Suprapubic skin (tissue), 4 donors: ENCODE results near the gene CLEC16A. TPM values are rescaled to one million over a fixed set of nuclear protein-coding genes. Genes with fewer than 3 reads are reported as not detected.

Experiments
- DNase-seq, 2 donors: peaks; one replicate each; pipeline ENCODE4 v3.0.0-alpha.2; 2019; ENCODE audit warnings: low spot score in 2 of 2
- H3K27ac ChIP-seq: fragments of 200-600 bp; sonication (generic); one replicate; pipeline ENCODE4 v1.5.1; 2019
- H3K27me3 ChIP-seq: fragments of 200-600 bp; sonication (generic); one replicate; pipeline ENCODE4 v1.5.1; 2019
- H3K36me3 ChIP-seq: fragments of 200-600 bp; sonication (generic); one replicate; pipeline ENCODE4 v1.5.1; 2019
- H3K4me1 ChIP-seq: fragments of 200-600 bp; sonication (generic); one replicate; pipeline ENCODE4 v1.5.1; 2019
- H3K4me3 ChIP-seq: fragments of 200-600 bp; sonication (generic); one replicate; pipeline ENCODE4 v1.5.1; 2019; ENCODE audit warnings: mild to moderate bottlenecking
- H3K9me3 ChIP-seq: fragments of 200-600 bp; sonication (generic); one replicate; pipeline ENCODE4 v1.5.1; 2019
- CTCF ChIP-seq, 2 donors: fragments of 200-600 bp in 1 of 2; fragments of 450-650 bp in 1 of 2; sonication (generic) in 1 of 2; IDR thresholded peaks; one replicate each; pipeline ENCODE4 v1.5.1; 2016 to 2019; ENCODE audit warnings: antibody characterized with exemption in 2 of 2, mild to moderate bottlenecking in 1 of 2, moderate library complexity in 1 of 2
- EP300 ChIP-seq: sonication (generic); formaldehyde crosslinking; IDR thresholded peaks from one replicate; pipeline ENCODE4 v1.6.1; 2017; ENCODE audit warnings: antibody characterized with exemption
- POLR2A ChIP-seq, 2 donors: fragments of 450-650 bp; IDR thresholded peaks; one replicate each; pipeline ENCODE4 v1.6.1; 2017; ENCODE audit warnings: antibody characterized with exemption in 2 of 2, mild to moderate bottlenecking in 2 of 2, moderate library complexity in 2 of 2
- POLR2AphosphoS5 ChIP-seq, 3 donors: sonication (generic); formaldehyde crosslinking; IDR thresholded peaks; one replicate each; pipeline ENCODE4 v1.6.1; 2017; ENCODE audit warnings: antibody characterized with exemption in 3 of 3
- WGBS: methylation state at CpG from one replicate; pipeline ENCODE4 v1.1.5; 2018; 5-methylcytosine and 5-hydroxymethylcytosine counted together
- total RNA-seq, 4 donors: library from RNA; depleted of rRNA; stranded (reverse); fragments of >200 nt; gene quantifications; one replicate each; pipeline ENCODE4 v1.1.0, GENCODE V29; 2016

The CLEC16A gene
- total RNA-seq, 4 donors from 2014 or later: 37.2 to 62.3 (median 39.0) TPM

GRCh38 chr16:11087691-11088073 is 143.3 kb downstream of the CLEC16A start:
- Histone ChIP-seq H3K36me3 (peaks cover 6% of the 10 kb centered on the region), H3K4me1 (peaks cover 9% of the 10 kb centered on the region), H3K27ac (no peak overlapping the region), H3K9me3 (no peaks in the 10 kb centered on the region), H3K4me3 (no peak overlapping the region), H3K27me3 (no peaks in the 10 kb centered on the region)
- no peak for TF ChIP-seq EP300
- no peak for TF ChIP-seq POLR2AphosphoS5 (IDR thresholded peaks at IDR 0.05)
- TF ChIP-seq CTCF (IDR thresholded peaks at IDR 0.05): no peak
- no peak for TF ChIP-seq POLR2A (IDR thresholded peaks at IDR 0.05)
- 97% methylated on average over 4 of the region's 6 CpGs for WGBS
- no peak for DNase-seq

- Histone ChIP-seq H3K9me3 (no peaks in the 10 kb centered on the region), H3K4me1 (peaks cover 13% of the 10 kb centered on the region), H3K36me3 (peaks cover 6% of the 10 kb centered on the region), H3K27ac (no peak overlapping the region), H3K4me3 (no peak overlapping the region), H3K27me3 (no peaks in the 10 kb centered on the region)
- no peak for TF ChIP-seq CTCF (IDR thresholded peaks at IDR 0.05)
- no peak for TF ChIP-seq POLR2A (IDR thresholded peaks at IDR 0.05)
- no peak for TF ChIP-seq EP300
- no peak for TF ChIP-seq POLR2AphosphoS5 (IDR thresholded peaks at IDR 0.05)
- DNase-seq: no peak
- 74% methylated on average over 11 of the region's 11 CpGs for WGBS
These were observed 143.8 kb downstream of the CLEC16A start for GRCh38 chr16:11088074-11088730.

GRCh38 chr16:11088831-11089230 is 144.5 kb downstream of the CLEC16A start:
- H3K4me1 ChIP-seq: peaks cover 18% of the 10 kb centered on the region
- 88% methylated on average over 6 of the region's 6 CpGs for WGBS
- H3K36me3 ChIP-seq: peaks cover 6% of the 10 kb centered on the region
- no peaks in the 10 kb centered on the region for H3K27me3 ChIP-seq
- no peak overlapping the region for H3K27ac ChIP-seq
- TF ChIP-seq CTCF (IDR thresholded peaks at IDR 0.05) (no peak), POLR2A (IDR thresholded peaks at IDR 0.05) (no peak), EP300 (no peak), POLR2AphosphoS5 (IDR thresholded peaks at IDR 0.05) (no peak)
- DNase-seq: no peak
- H3K9me3 ChIP-seq: no peaks in the 10 kb centered on the region
- no peak overlapping the region for H3K4me3 ChIP-seq

- Histone ChIP-seq H3K9me3 (no peaks in the 10 kb centered on the region), H3K4me1 (peaks cover 26% of the 10 kb centered on the region), H3K36me3 (peaks cover 6% of the 10 kb centered on the region), H3K27me3 (no peaks in the 10 kb centered on the region), H3K4me3 (no peak overlapping the region), H3K27ac (no peak overlapping the region)
- no peak for DNase-seq
- no peak for TF ChIP-seq EP300
- no peak for TF ChIP-seq POLR2A (IDR thresholded peaks at IDR 0.05)
- TF ChIP-seq POLR2AphosphoS5 (IDR thresholded peaks at IDR 0.05): no peak
- no peak for TF ChIP-seq CTCF (IDR thresholded peaks at IDR 0.05)
- WGBS: 80% methylated on average over 9 of the region's 12 CpGs
These were observed 145.2 kb downstream of the CLEC16A start for GRCh38 chr16:11089504-11090124.

GRCh38 chr16:11090232-11090631 is 145.9 kb downstream of the CLEC16A start:
- no peaks in the 10 kb centered on the region for H3K27me3 ChIP-seq
- H3K27ac ChIP-seq: no peak overlapping the region
- DNase-seq: no peak
- TF ChIP-seq POLR2A (IDR thresholded peaks at IDR 0.05) (no peak), EP300 (no peak), POLR2AphosphoS5 (IDR thresholded peaks at IDR 0.05) (no peak), CTCF (IDR thresholded peaks at IDR 0.05) (no peak)
- H3K4me1 ChIP-seq: peaks cover 28% of the 10 kb centered on the region
- H3K4me3 ChIP-seq: no peak overlapping the region
- WGBS: 90% methylated on average over 6 of the region's 6 CpGs
- no peaks in the 10 kb centered on the region for H3K9me3 ChIP-seq
- H3K36me3 ChIP-seq: peaks cover 6% of the 10 kb centered on the region
